ENCODE results near the gene MRPL47.

MRPL47 gene

DNA sequence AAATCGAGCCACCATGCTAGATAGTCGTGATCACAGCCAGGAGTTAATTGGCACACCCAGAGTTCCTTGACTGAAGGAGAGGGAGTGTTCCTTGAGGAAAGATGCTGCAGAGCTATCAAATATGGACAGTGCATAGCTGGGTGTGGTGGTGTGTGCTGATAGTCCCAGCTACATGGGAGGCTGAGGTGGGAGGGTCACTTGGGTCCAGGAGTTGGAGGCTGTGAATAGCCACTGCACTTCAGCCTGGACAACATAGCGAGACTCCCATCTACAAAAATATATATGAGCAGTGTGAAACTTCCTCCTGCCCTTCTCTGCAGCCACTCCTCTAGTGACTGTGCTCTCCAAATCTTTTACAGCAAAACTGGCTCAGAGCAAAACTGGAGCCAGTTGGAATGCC is 38.4 kb upstream of the MRPL47 start:
- no peak for DNase-seq (ENCODE audit: low read depth)
- H3K4me3 ChIP-seq (ENCODE audit: low read length), result no peak overlapping the region
- TF ChIP-seq, protein P1, sequence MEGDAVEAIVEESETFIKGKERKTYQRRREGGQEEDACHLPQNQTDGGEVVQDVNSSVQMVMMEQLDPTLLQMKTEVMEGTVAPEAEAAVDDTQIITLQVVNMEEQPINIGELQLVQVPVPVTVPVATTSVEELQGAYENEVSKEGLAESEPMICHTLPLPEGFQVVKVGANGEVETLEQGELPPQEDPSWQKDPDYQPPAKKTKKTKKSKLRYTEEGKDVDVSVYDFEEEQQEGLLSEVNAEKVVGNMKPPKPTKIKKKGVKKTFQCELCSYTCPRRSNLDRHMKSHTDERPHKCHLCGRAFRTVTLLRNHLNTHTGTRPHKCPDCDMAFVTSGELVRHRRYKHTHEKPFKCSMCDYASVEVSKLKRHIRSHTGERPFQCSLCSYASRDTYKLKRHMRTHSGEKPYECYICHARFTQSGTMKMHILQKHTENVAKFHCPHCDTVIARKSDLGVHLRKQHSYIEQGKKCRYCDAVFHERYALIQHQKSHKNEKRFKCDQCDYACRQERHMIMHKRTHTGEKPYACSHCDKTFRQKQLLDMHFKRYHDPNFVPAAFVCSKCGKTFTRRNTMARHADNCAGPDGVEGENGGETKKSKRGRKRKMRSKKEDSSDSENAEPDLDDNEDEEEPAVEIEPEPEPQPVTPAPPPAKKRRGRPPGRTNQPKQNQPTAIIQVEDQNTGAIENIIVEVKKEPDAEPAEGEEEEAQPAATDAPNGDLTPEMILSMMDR (conservative IDR thresholded peaks at IDR 0.05; ENCODE audit: low read depth, low read length), result no peak

DNA sequence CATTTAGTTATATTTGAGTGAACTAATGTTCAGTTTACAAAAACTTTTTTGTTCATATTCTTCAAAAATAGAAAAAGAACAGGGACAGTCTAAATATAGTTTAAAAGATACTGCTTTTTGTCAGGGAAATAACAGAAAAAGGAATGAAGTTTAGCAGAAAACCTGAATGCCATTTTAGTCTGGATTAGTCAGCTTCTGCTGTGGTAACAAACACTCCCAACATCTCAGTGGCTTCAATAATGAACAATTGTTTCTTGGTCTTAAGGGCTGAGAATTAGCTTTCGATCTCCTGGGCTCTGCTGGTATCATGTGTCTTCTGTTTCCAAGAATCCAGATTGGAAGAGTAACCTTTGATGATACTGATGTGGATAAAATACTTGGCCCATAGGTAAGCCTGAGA is 36.0 kb upstream of the MRPL47 start:
- no peak overlapping the region for H3K4me3 ChIP-seq (ENCODE audit: low read length)
- DNase-seq (ENCODE audit: low read depth), result no peak
- TF ChIP-seq, protein P1 (conservative IDR thresholded peaks at IDR 0.05; ENCODE audit: low read depth, low read length), result no peak

DNA sequence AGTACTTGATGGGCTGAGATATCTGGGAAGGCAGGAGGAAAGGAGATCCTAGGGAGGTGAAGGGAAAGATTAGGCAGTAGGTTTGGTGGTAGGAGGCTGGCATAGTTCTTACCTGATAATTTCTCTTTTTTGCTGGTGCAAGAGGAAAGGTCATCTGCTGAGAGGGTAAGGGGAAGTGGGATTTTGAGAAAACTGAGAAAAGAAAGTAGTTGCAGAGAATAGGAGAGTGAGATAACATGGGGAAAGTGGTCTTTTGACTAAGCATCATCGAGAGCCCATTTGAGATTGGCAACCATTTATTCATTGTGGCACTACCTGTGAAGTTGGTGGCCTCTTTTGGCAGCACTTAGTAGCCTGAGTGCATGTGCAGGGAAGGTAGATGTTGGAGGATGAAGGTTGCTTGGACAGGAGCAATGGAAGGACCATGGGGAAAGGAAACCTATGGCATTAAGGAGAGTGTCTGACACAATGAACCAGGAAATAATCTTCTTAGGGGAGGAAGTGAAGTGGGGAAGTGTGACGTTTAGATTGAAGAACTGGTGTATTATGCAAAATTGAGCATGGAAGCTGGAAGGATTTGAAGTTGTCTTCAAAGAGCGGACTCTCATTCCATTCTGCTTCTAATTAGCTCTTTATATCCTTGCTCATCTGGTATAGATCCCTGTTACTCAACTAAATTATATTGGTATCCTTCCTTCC is 26.5 kb upstream of the MRPL47 start:
- no peak overlapping the region for H3K4me3 ChIP-seq (ENCODE audit: low read length)
- TF ChIP-seq, protein P1 (conservative IDR thresholded peaks at IDR 0.05; ENCODE audit: low read depth, low read length), result no peak
- DNase-seq (ENCODE audit: low read depth), result no peak

DNA sequence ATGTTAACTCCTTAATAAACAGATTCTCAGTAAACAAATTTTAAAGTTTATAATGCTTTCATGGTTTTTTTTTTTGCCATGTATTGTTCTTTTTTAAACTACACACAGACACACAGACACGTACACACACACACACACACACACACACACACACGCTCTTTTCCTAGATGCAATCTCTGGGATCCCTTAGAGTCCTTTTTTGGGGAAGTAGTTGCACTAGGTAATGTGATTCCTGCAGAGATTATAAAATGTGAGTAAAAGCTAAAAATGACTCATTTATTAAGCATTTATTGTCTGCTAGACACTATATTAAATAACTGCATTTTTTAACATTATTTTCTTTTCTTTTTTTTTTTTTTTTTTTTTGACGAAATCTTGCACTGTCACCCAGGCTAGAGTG is 20.0 kb upstream of the MRPL47 start:
- TF ChIP-seq, protein P1 (conservative IDR thresholded peaks at IDR 0.05; ENCODE audit: low read depth, low read length), result no peak
- no peak overlapping the region for H3K4me3 ChIP-seq (ENCODE audit: low read length)
- DNase-seq (ENCODE audit: low read depth), result no peak

DNA sequence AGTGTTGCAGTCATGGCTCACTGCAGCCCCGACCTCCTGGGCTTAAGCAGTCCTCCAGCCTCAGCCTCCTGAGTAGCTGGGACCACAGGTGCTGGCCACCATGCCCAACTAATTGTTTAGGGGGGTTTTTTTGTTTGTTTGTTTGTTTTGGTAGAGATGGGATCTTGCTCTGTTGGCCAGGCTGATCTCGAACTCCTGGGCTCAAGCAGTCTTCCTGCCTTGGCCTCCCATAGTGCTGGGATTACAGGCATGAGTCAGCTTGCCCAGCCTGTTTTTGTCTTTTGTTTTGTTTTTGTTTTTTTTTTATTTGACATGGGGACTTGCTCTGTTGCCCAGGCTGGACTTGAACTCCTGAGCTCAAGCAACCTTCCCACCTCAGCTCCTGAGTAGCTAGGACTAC is 17.6 kb upstream of the MRPL47 start:
- no peak for DNase-seq (ENCODE audit: low read depth)
- H3K4me3 ChIP-seq (ENCODE audit: low read length), result no peak overlapping the region
- TF ChIP-seq, protein P1 (conservative IDR thresholded peaks at IDR 0.05; ENCODE audit: low read depth, low read length), result no peak

DNA sequence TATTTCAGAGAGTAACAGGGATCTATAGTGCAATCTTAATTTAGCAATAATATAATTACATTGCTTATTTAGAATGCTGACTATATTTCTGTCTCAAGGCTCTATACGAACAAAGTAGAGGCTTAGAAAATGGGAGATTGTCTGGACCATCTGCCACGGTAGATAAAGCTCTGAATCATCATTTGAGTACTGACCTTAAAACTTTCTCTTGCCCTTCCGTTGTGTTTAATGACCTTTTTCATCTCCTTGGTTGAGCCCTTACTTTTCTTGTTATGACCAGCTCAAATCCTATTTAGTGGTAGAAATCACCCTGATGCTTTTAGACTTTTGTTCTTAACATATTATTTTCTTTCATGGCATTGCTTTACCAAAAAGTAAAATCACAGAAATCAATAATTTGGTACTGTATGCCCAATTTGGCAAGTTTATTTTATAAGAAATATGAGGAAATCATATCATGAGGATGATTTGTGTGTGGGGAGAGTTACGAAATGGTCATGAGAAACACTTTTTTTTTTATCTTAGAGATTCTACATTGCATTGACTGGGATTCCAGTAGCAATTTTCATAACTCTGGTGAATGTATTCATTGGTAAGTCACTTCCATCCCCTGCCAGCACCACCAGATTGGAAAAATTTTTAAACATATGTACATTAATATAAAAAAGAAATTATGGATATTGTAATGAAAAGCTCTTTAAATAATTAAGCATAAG is 11.2 kb upstream of the MRPL47 start:
- no peak for DNase-seq (ENCODE audit: low read depth)
- TF ChIP-seq, protein P1 (conservative IDR thresholded peaks at IDR 0.05; ENCODE audit: low read depth, low read length), result no peak
- no peak overlapping the region for H3K4me3 ChIP-seq (ENCODE audit: low read length)

DNA sequence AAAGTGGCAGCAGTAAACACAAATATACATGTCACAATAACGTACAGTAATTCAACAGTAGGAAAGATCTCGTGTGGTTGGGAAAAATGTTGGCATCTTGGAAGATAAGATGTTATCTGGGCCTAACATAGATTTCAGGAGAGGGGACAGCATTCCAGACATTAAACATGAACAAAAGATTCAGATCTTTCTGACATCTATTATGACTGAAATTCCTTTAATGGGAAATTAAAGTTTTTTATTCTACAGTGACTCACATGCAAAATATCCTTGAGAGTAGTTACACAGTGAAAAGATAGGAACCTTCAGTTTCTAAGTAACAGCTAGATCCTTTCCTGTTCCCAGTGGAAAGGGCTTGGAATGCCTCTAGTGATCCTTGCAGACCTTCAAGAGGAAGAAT is 9.4 kb upstream of the MRPL47 start:
- H3K4me3 ChIP-seq (ENCODE audit: low read length), result no peak overlapping the region
- DNase-seq (ENCODE audit: low read depth), result no peak
- TF ChIP-seq, protein P1 (conservative IDR thresholded peaks at IDR 0.05; ENCODE audit: low read depth, low read length), result no peak
